ENCODE measurements around the gene VTI1B. TPM values are rescaled to one million over a fixed set of nuclear protein-coding genes. Genes with fewer than 3 reads are reported as not detected.

The VTI1B gene, protein sequence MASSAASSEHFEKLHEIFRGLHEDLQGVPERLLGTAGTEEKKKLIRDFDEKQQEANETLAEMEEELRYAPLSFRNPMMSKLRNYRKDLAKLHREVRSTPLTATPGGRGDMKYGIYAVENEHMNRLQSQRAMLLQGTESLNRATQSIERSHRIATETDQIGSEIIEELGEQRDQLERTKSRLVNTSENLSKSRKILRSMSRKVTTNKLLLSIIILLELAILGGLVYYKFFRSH
- polyA plus RNA-seq (2013, experiment 1 of 2) = 65.1 TPM
- 65.3 TPM for polyA plus RNA-seq (2013, experiment 2 of 2)

DNA sequence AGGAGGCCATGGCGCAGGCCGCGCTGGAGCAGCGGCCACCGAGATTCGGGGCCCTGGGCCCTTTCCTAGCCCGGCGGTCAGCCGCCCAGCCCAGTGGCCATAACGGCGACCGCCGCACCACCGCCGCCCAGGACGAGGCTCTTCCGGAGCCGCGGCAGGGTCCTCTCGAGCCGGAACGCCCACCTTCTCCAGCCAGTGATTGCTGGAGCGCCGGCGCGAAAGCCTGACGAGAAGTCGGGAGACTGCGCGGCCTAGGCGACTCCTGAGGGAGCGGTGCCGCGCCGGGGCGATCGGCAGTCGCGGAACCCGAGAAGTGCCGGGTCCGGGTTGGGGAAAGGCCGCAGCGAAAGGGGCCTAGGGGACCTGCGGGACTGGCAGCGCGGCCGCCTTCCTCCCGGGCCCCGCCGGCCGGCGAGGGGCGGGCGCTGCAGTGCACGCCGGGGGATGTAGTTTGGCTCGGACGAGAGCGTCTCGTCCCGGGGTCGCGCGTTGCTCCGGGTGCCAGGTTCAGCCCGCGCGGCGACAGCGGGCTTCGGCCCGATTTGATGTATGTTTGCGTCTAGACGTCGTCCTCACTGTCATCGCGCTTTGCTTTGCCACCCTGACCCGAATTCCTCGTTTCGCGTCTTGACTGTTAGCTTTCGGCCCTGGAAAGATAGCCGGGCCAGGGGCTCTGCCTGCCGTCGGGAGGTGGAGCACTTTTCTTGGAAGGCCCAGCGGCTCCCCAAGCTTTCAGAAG, at the start of gene VTI1B:
VTI1B (minus strand) TSS at position 153 of the 739 bp plus-strand sequence; CDS start at position 10, 143 bp downstream.
- H2BK120ac ChIP-seq (ENCODE audit: low read depth, low read length) = no peak within 1 kb of the TSS
- H3K23ac ChIP-seq (ENCODE audit: low read depth, low read length, poor library complexity) = peak within 1 kb of the TSS; percentile 94
- H3K4ac ChIP-seq (ENCODE audit: low read length) = peak within 1 kb of the TSS; percentile 86
- H2AFZ ChIP-seq (ENCODE audit: low read length) = peak within 1 kb of the TSS; percentile 96
- WGBS, 2 donors (ENCODE audit: extremely low coverage in 2 of 2, insufficient read length in 2 of 2, insufficient replicate concordance in 1 of 2) = no CpG with 5 or more reads among the region's 87 CpGs
- H3K14ac ChIP-seq (ENCODE audit: low read length) = peak within 1 kb of the TSS; percentile 92
- no peaks in the 10 kb centered on the region for H3K9me3 ChIP-seq (replicated peaks in 1 of 2; ENCODE audit: control insufficient read depth in 2 of 2, insufficient read depth in 1 of 2, low read depth in 1 of 2, low read length in 2 of 2)
- H2BK12ac ChIP-seq (ENCODE audit: low read length) = no peak within 1 kb of the TSS
- H2BK15ac ChIP-seq (ENCODE audit: low read length) = peak within 1 kb of the TSS; percentile 64
- peak within 1 kb of the TSS; percentile 60 to 90 for H3K4me3 ChIP-seq (ENCODE audit: low read length in 2 of 2)
- H4K91ac ChIP-seq (ENCODE audit: low read depth, low read length, poor library complexity) = no peak within 1 kb of the TSS
- peaks cover 5 to 7% of the 10 kb centered on the region in 2 donors for H3K4me1 ChIP-seq (ENCODE audit: control insufficient read depth in 2 of 2, insufficient read depth in 1 of 2, low read depth in 1 of 2, low read length in 2 of 2)
- peak; percentile 81 for DNase-seq (ENCODE audit: low spot score)
- peaks cover 2% of the 10 kb centered on the region for H3K79me1 ChIP-seq (ENCODE audit: low read depth, low read length)
- no peak within 1 kb of the TSS for H4K8ac ChIP-seq (ENCODE audit: low read depth, low read length)
- H3K18ac ChIP-seq (ENCODE audit: low read length) = peak within 1 kb of the TSS; percentile 100
- peak within 1 kb of the TSS; percentile 70 for H3K4me2 ChIP-seq (ENCODE audit: insufficient read depth, low read length, poor library complexity, severe bottlenecking)
- H3K27ac ChIP-seq (replicated peaks; ENCODE audit: low read length) = peak within 1 kb of the TSS; percentile 94
- peak within 1 kb of the TSS; percentile 100 for H2BK5ac ChIP-seq (ENCODE audit: low read length)
- H2AK5ac ChIP-seq (ENCODE audit: low read depth, low read length) = no peak within 1 kb of the TSS
- peak within 1 kb of the TSS; percentile 96 for H3K9ac ChIP-seq (ENCODE audit: low read depth, low read length, poor library complexity)
- H3K36me3 ChIP-seq (replicated peaks in 1 of 2; ENCODE audit: control insufficient read depth in 2 of 2, insufficient read depth in 2 of 2, low read length in 2 of 2) = peaks cover 14 to 35% of the 10 kb centered on the region in 2 donors
- H3K27me3 ChIP-seq (ENCODE audit: control insufficient read depth in 3 of 3, insufficient read depth in 3 of 3, low read depth in 1 of 3, low read length in 3 of 3) = no peaks in the 10 kb centered on the region

DNA sequence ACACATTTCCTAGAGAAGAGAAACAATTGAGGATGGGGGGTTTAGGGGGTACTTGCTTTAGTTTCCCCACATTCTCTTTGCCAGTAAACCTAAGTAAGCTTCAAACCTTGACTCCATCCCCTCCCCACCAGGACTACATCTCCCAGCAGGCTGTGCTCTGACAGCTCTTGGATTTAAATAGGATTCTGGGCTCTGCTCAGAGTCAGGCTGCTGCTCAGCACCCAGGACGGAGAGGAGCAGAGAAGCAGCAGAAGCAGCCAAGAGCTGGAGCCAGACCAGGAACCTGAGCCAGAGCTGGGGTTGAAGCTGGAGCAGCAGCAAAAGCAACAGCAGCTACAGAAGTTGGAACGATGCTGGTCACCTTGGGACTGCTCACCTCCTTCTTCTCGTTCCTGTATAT, 47.9 kb upstream of the VTI1B start:
- Histone ChIP-seq H3K14ac (ENCODE audit: low read length) (no peak overlapping the region), H3K27ac (replicated peaks; ENCODE audit: low read length) (no peak overlapping the region), H2AFZ (ENCODE audit: low read length) (peak overlapping the region; percentile 54), H2BK120ac (ENCODE audit: low read depth, low read length) (no peak overlapping the region), H3K18ac (ENCODE audit: low read length) (no peak overlapping the region), H3K27me3 (ENCODE audit: control insufficient read depth in 3 of 3, insufficient read depth in 3 of 3, low read depth in 1 of 3, low read length in 3 of 3) (peaks cover 0 to 18% (median 0%) of the 10 kb centered on the region in 3 experiments), H3K9ac (ENCODE audit: low read depth, low read length, poor library complexity) (no peak overlapping the region), H3K23ac (ENCODE audit: low read depth, low read length, poor library complexity) (no peak overlapping the region), H3K4ac (ENCODE audit: low read length) (no peak overlapping the region), H2BK12ac (ENCODE audit: low read length) (no peak overlapping the region), H3K9me3 (replicated peaks in 1 of 2; ENCODE audit: control insufficient read depth in 2 of 2, insufficient read depth in 1 of 2, low read depth in 1 of 2, low read length in 2 of 2) (peaks cover 0 to 4% of the 10 kb centered on the region in 2 donors), H3K36me3 (replicated peaks in 1 of 2; ENCODE audit: control insufficient read depth in 2 of 2, insufficient read depth in 2 of 2, low read length in 2 of 2) (no peaks in the 10 kb centered on the region), H3K4me1 (ENCODE audit: control insufficient read depth in 2 of 2, insufficient read depth in 1 of 2, low read depth in 1 of 2, low read length in 2 of 2) (no peaks in the 10 kb centered on the region), H4K91ac (ENCODE audit: low read depth, low read length, poor library complexity) (no peak overlapping the region), H3K4me2 (ENCODE audit: insufficient read depth, low read length, poor library complexity, severe bottlenecking) (no peak overlapping the region), H3K4me3 (ENCODE audit: low read length in 2 of 2) (no peak overlapping the region), H4K8ac (ENCODE audit: low read depth, low read length) (no peak overlapping the region), H2BK5ac (ENCODE audit: low read length) (no peak overlapping the region), H3K79me1 (ENCODE audit: low read depth, low read length) (no peaks in the 10 kb centered on the region), H2AK5ac (ENCODE audit: low read depth, low read length) (no peak overlapping the region), H2BK15ac (ENCODE audit: low read length) (no peak overlapping the region)
- WGBS, 2 donors (ENCODE audit: extremely low coverage in 2 of 2, insufficient read length in 2 of 2, insufficient replicate concordance in 1 of 2) = no CpG with 5 or more reads among the region's 3 CpGs
- DNase-seq (ENCODE audit: low spot score) = no peak

DNA sequence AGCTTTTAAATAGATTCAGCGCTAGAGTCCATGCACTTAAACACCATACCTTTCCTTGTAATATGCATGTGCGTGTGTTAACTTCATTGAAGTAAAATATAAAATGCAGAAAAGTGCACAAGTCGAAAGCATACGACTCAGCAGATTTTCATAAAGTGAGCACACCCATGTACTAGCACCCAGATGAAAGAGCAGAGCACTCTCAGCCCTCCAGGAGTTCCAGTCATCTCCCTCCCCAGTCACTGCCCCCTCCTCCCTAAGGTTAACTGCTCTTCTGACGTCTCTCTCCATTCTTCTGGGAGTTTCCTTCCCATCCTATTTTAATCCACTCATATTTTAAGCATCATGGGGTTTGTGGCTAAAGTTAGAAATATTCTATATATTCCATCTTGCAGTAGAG, 47.4 kb upstream of the VTI1B start:
- Histone ChIP-seq H3K27me3 (ENCODE audit: control insufficient read depth in 3 of 3, insufficient read depth in 3 of 3, low read depth in 1 of 3, low read length in 3 of 3) (peaks cover 0 to 19% (median 0%) of the 10 kb centered on the region in 3 experiments), H3K9me3 (replicated peaks in 1 of 2; ENCODE audit: control insufficient read depth in 2 of 2, insufficient read depth in 1 of 2, low read depth in 1 of 2, low read length in 2 of 2) (peaks cover 0 to 4% of the 10 kb centered on the region in 2 donors), H3K4me3 (ENCODE audit: low read length in 2 of 2) (no peak overlapping the region), H3K27ac (replicated peaks; ENCODE audit: low read length) (no peak overlapping the region), H3K36me3 (replicated peaks in 1 of 2; ENCODE audit: control insufficient read depth in 2 of 2, insufficient read depth in 2 of 2, low read length in 2 of 2) (no peaks in the 10 kb centered on the region), H4K91ac (ENCODE audit: low read depth, low read length, poor library complexity) (no peak overlapping the region), H2BK15ac (ENCODE audit: low read length) (no peak overlapping the region), H3K14ac (ENCODE audit: low read length) (no peak overlapping the region), H3K4me2 (ENCODE audit: insufficient read depth, low read length, poor library complexity, severe bottlenecking) (no peak overlapping the region), H2BK12ac (ENCODE audit: low read length) (no peak overlapping the region), H4K8ac (ENCODE audit: low read depth, low read length) (no peak overlapping the region), H3K4me1 (ENCODE audit: control insufficient read depth in 2 of 2, insufficient read depth in 1 of 2, low read depth in 1 of 2, low read length in 2 of 2) (no peaks in the 10 kb centered on the region), H3K4ac (ENCODE audit: low read length) (no peak overlapping the region), H2AFZ (ENCODE audit: low read length) (no peak overlapping the region), H3K9ac (ENCODE audit: low read depth, low read length, poor library complexity) (no peak overlapping the region), H2BK5ac (ENCODE audit: low read length) (no peak overlapping the region), H2AK5ac (ENCODE audit: low read depth, low read length) (no peak overlapping the region), H3K79me1 (ENCODE audit: low read depth, low read length) (no peaks in the 10 kb centered on the region), H2BK120ac (ENCODE audit: low read depth, low read length) (no peak overlapping the region), H3K18ac (ENCODE audit: low read length) (no peak overlapping the region), H3K23ac (ENCODE audit: low read depth, low read length, poor library complexity) (no peak overlapping the region)
- WGBS, 2 donors (ENCODE audit: extremely low coverage in 2 of 2, insufficient read length in 2 of 2, insufficient replicate concordance in 1 of 2) = no CpG with 5 or more reads among the region's 5 CpGs
- no peak for DNase-seq (ENCODE audit: low spot score)

DNA sequence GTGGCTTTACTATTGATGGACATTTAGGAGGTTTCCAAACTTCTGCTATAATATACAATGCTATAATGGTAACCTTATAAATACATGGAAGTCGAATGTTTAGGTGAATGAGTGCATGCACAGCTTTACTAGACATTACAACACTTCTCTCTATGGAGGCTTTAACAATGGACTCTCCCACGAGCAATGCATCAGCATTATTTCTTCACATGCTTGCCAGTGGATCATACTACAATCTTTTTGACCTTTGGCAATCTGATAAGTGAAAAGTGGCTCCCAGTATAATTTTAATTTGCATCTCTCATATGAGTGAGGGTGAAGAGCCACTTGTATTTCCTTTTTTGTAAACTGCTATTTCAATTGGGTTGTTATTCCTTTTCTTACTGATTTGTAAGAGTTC, 45.4 kb upstream of the VTI1B start:
- peaks cover 0 to 8% (median 0%) of the 10 kb centered on the region in 3 experiments for H3K27me3 ChIP-seq (ENCODE audit: control insufficient read depth in 3 of 3, insufficient read depth in 3 of 3, low read depth in 1 of 3, low read length in 3 of 3)
- no CpG with 5 or more reads among the region's 2 CpGs for WGBS, 2 donors (ENCODE audit: extremely low coverage in 2 of 2, insufficient read length in 2 of 2, insufficient replicate concordance in 1 of 2)

More for the DNA sequence above, 45.4 kb upstream of the VTI1B start:
- DNase-seq (ENCODE audit: low spot score) = no peak
- Histone ChIP-seq H3K79me1 (ENCODE audit: low read depth, low read length) (no peaks in the 10 kb centered on the region), H3K4me1 (ENCODE audit: control insufficient read depth in 2 of 2, insufficient read depth in 1 of 2, low read depth in 1 of 2, low read length in 2 of 2) (no peaks in the 10 kb centered on the region), H3K4me3 (ENCODE audit: low read length in 2 of 2) (no peak overlapping the region), H3K27ac (replicated peaks; ENCODE audit: low read length) (no peak overlapping the region), H2BK5ac (ENCODE audit: low read length) (no peak overlapping the region), H4K91ac (ENCODE audit: low read depth, low read length, poor library complexity) (no peak overlapping the region), H3K14ac (ENCODE audit: low read length) (no peak overlapping the region), H3K9ac (ENCODE audit: low read depth, low read length, poor library complexity) (no peak overlapping the region), H2AFZ (ENCODE audit: low read length) (no peak overlapping the region), H2BK12ac (ENCODE audit: low read length) (no peak overlapping the region), H3K23ac (ENCODE audit: low read depth, low read length, poor library complexity) (no peak overlapping the region), H4K8ac (ENCODE audit: low read depth, low read length) (no peak overlapping the region), H3K36me3 (replicated peaks in 1 of 2; ENCODE audit: control insufficient read depth in 2 of 2, insufficient read depth in 2 of 2, low read length in 2 of 2) (no peaks in the 10 kb centered on the region), H3K4me2 (ENCODE audit: insufficient read depth, low read length, poor library complexity, severe bottlenecking) (no peak overlapping the region), H3K18ac (ENCODE audit: low read length) (no peak overlapping the region), H2BK15ac (ENCODE audit: low read length) (no peak overlapping the region), H3K9me3 (replicated peaks in 1 of 2; ENCODE audit: control insufficient read depth in 2 of 2, insufficient read depth in 1 of 2, low read depth in 1 of 2, low read length in 2 of 2) (no peaks in the 10 kb centered on the region), H3K4ac (ENCODE audit: low read length) (no peak overlapping the region), H2BK120ac (ENCODE audit: low read depth, low read length) (no peak overlapping the region), H2AK5ac (ENCODE audit: low read depth, low read length) (no peak overlapping the region)

Data from neuronal stem cell (in vitro differentiated cells).